H1 (cell line): Measurements from ENCODE around the gene HDHD5. TPM values are rescaled to one million over a fixed set of nuclear protein-coding genes. Genes with fewer than 3 reads are reported as not detected.

Experiments
- CHD7 ChIP-seq: fragments of 300-600 bp; sonication (generic); IDR thresholded peaks from 2 replicates; pipeline ENCODE4 v1.7.1; 2012; ENCODE audit warnings: low read length, moderate library complexity, mild to moderate bottlenecking, inconsistent platforms; ENCODE audit not compliant: insufficient replicate concordance
- EGR1 ChIP-seq: IDR thresholded peaks from 2 replicates; pipeline ENCODE4 v1.6.1; 2011; ENCODE audit warnings: low read depth, low read length, borderline replicate concordance
- FOSL1 ChIP-seq: IDR thresholded peaks from 2 replicates; pipeline ENCODE4 v1.6.1; 2011; ENCODE audit warnings: mild to moderate bottlenecking, low read depth, low read length, moderate library complexity; ENCODE audit not compliant: insufficient read depth
- JUND ChIP-seq: IDR thresholded peaks from 2 replicates; pipeline ENCODE4 v1.6.1; 2011; ENCODE audit warnings: mild to moderate bottlenecking, improper control_type of control experiment, low read length
- RAD21 ChIP-seq, 2 experiments: IDR thresholded peaks in 1 of 2; conservative IDR thresholded peaks in 1 of 2; 2 replicates each; pipeline ENCODE4 v1.6.1; 2011; ENCODE audit warnings: low read depth in 2 of 2, low read length in 2 of 2, improper control_type of control experiment in 1 of 2, inconsistent platforms in 1 of 2, mild to moderate bottlenecking in 1 of 2, moderate library complexity in 1 of 2
- SP2 ChIP-seq: IDR thresholded peaks from 2 replicates; pipeline ENCODE4 v1.6.1; 2012; ENCODE audit warnings: mild to moderate bottlenecking, low read length, inconsistent platforms
- ZNF274 ChIP-seq: IDR thresholded peaks from 2 replicates; pipeline ENCODE4 v1.7.0; 2012; ENCODE audit warnings: low read length, borderline replicate concordance; ENCODE audit errors: extremely low read depth
- polyA plus RNA-seq, 7 experiments: library from polyadenylated mRNA; depleted of rRNA in 3 of 7; stranded (reverse) in 5 of 7; unstranded in 2 of 7; fragments of >200 nt in 5 of 7; fragments of 200-250 nt in 2 of 7; gene quantifications; 1 replicate in 5 of 7; 2 replicates in 1 of 7; 4 replicates in 1 of 7; pipeline versions ENCODE4 v1.2.1 to v1.2.3, GENCODE V29; 2011 to 2013; ENCODE audit warnings: missing spikeins in 2 of 7, mixed read lengths in 2 of 7
- total RNA-seq: library from RNA; stranded (reverse); fragmentation: NEBNext Ultra II Directional; extraction: Animal tissue kit (Norgen Biotek cat#: 25700); gene quantifications from 2 replicates; pipeline ENCODE4 v1.2.1, GENCODE V29; 2021
- TF ChIP-seq, protein P1 (sequence below): IDR thresholded peaks from 2 replicates; pipeline ENCODE4 v1.6.1; 2011; ENCODE audit warnings: low read length, improper control_type of control experiment

The HDHD5 gene
- total and polyA plus RNA-seq, 2 of the 8 experiments (the other 6 are each of a cell fraction or from before 2014, with no cell fraction given) = 68.3 to 123 TPM

DNA sequence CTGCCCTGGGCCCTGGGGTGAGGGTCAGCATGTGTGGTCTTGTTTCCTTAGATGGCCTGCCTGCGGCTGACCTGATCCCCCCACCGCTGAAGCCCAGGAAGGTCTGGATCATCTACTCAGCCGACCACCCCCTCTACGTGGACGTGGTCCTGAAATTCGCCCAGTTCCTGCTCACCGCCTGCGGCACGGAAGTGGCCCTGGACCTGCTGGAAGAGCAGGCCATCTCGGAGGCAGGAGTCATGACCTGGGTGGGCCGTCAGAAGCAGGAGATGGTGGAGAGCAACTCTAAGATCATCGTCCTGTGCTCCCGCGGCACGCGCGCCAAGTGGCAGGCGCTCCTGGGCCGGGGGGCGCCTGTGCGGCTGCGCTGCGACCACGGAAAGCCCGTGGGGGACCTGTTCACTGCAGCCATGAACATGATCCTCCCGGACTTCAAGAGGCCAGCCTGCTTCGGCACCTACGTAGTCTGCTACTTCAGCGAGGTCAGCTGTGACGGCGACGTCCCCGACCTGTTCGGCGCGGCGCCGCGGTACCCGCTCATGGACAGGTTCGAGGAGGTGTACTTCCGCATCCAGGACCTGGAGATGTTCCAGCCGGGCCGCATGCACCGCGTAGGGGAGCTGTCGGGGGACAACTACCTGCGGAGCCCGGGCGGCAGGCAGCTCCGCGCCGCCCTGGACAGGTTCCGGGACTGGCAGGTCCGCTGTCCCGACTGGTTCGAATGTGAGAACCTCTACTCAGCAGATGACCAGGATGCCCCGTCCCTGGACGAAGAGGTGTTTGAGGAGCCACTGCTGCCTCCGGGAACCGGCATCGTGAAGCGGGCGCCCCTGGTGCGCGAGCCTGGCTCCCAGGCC lies 50.6 kb downstream of the HDHD5 start (continued):
- TF ChIP-seq RAD21 (IDR thresholded peaks at IDR 0.05 in 1 of 2, conservative IDR thresholded peaks at IDR 0.05 in 1 of 2; ENCODE audit: low read depth in 2 of 2, low read length in 2 of 2) (no peak), ZNF274 (no peak), SP2 (no peak), JUND (no peak), FOSL1 (no peak), EGR1 (no peak), CHD7 (no peak)
- TF ChIP-seq, protein P1, sequence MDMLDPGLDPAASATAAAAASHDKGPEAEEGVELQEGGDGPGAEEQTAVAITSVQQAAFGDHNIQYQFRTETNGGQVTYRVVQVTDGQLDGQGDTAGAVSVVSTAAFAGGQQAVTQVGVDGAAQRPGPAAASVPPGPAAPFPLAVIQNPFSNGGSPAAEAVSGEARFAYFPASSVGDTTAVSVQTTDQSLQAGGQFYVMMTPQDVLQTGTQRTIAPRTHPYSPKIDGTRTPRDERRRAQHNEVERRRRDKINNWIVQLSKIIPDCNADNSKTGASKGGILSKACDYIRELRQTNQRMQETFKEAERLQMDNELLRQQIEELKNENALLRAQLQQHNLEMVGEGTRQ = no peak
